Fibroblast of upper back skin (primary cell): Measurements from ENCODE around the gene TKFC.

Source experiments
- DNase-seq: peaks from one replicate; pipeline ENCODE4 v3.0.0-alpha.2; 2013

Gene TKFC, protein sequence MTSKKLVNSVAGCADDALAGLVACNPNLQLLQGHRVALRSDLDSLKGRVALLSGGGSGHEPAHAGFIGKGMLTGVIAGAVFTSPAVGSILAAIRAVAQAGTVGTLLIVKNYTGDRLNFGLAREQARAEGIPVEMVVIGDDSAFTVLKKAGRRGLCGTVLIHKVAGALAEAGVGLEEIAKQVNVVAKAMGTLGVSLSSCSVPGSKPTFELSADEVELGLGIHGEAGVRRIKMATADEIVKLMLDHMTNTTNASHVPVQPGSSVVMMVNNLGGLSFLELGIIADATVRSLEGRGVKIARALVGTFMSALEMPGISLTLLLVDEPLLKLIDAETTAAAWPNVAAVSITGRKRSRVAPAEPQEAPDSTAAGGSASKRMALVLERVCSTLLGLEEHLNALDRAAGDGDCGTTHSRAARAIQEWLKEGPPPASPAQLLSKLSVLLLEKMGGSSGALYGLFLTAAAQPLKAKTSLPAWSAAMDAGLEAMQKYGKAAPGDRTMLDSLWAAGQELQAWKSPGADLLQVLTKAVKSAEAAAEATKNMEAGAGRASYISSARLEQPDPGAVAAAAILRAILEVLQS

DNA sequence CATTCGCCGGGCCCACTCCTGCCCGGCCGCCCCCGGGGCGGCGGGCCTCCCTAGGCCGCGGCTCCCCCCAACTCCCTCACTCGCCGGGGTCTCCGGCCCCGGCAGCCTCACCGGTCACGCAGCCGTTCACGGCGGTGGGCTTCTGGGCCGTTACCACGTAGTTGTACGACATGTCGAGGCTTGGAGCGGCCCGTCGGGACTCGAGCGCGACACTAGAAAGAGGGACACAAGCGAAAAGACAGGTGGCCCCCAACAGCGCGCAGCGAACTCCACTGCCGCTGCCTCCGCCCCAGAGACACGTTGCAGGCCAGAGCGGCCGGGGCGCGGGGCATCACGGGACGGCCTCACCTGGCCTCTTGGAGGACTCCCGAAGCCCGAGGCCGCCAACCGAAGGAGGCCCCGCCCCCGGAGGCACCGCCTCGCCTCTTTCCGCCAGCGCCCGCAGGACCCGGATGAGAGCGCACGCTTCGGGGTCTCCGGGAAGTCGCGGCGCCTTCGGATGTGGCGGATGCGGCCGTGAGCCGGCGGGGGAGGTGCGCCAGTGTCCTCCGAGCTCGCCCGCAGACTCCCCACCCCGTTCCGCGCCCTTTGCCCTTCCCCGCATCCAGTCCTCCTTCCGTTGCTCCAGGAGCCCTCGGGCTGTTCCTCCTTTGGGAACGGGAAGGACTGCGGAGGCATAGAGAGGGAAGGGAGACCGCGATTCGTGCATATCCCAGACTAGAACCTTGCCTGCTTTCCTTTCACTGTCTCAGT lies at the start of gene TKFC, which contains the start of gene DDB1:
TKFC (plus strand) TSS at position 432 of the 753 bp plus-strand sequence. CDS start 1,501 bp downstream, outside the sequence.
DDB1 (minus strand) TSS at position 309 of the 753 bp plus-strand sequence; CDS start at position 172, 137 bp downstream.
- DNase-seq = peak; percentile 93

DNA sequence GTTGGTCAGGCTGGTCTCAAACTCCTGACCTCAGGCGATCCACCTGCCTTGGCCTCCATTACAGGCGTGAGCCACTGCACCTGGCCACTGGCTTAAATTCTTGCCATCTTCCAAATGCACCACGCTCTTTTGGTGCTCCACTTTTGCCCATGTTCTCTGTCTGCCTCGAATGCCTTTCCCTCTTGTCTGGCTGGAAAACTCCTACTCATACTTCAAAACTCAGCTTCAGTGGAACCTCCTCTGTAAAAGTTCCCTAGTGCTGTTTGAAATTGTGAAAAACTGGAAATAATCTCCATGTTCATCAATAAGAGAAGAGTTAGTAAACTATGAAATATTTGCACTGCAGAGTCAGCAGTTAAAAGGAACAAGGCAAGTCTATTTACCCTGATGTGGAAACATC lies 49.4 kb upstream of the TKFC start:
- no peak for DNase-seq

DNA sequence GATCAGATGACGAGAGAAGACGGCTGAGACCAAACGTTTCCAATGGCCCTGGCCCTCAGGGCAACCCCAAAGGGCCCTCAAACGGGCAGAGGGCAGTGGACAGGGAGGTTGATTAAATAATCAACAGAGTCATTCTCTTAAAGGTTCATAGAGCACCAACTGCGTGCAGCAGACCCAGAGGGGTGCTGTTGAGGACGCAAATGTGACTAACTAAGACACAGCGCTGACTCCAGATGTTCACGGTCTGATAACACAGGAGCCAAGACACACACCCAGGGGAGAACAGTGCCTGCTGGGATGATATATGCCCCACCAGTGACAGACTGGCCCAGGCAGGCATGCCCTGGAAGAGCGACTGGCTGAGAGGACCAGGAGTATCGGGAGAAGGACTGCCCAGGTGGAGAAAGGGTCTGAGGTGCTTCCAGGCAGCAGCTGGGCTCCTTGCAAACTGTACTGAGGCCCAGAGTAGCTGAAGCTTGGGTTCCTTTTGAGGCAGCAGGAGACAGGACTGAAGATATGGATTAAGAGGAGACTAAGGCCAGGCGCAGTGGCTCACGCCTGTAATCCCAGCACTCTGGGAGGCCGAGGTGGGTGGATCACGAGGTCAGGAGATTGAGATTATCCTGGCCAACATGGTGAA lies 45.6 kb upstream of the TKFC start:
- no peak for DNase-seq

DNA sequence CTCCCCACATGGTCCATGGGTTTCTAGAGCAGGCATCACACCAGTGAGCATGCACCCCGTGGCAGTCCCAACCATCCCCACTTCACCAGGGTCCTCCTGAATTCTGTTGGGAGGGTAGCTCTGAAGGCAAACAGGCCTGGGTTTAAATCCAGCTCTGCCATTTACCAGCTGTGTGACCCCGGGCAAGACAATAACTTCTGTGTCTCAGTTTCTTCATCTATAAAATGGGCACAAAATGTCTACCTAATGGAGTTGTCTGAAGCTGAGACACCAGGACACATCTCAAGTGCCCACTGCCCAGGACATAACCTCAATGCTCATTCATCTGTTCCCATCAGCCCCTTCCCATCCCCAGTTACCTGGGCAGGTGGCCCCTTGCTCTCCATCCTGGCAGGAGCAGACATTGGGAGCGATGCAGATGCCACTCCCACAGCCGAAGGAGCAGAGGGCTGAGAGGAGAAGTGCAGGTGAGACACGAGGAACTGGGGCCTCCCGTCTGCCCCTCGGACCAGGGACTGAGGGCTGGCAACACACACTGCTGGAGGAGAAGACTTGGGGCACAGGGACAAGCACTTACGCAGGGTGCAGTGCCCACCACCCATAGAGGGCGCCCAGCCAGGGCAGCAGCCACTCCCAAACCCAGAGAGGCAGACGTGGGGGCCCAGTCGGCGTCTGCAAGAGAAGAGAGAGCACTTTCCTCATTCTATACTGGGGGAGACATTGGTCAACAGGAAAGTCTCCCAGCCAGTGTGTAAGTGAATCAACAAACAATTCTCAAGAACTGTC lies 41.9 kb upstream of the TKFC start:
- DNase-seq = no peak

DNA sequence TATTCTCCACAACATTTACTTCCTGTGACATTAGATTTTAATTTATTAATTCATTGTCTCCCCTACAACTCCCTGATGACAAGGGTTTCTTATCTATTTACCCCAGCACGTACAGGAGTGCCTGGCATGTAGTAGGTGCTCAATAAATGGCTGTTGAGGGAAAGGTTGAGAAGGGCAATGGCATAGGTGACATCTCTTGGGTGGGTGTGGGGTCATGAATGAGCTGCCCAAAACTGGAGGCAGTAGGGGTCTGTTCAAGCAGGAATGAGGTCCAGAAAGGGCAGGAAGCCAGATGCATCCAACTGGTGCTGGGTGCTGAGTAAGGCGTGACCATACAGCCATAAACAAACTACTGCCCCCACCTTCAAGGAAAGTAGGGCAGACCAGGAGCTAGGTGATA lies 40.7 kb upstream of the TKFC start:
- no peak for DNase-seq

DNA sequence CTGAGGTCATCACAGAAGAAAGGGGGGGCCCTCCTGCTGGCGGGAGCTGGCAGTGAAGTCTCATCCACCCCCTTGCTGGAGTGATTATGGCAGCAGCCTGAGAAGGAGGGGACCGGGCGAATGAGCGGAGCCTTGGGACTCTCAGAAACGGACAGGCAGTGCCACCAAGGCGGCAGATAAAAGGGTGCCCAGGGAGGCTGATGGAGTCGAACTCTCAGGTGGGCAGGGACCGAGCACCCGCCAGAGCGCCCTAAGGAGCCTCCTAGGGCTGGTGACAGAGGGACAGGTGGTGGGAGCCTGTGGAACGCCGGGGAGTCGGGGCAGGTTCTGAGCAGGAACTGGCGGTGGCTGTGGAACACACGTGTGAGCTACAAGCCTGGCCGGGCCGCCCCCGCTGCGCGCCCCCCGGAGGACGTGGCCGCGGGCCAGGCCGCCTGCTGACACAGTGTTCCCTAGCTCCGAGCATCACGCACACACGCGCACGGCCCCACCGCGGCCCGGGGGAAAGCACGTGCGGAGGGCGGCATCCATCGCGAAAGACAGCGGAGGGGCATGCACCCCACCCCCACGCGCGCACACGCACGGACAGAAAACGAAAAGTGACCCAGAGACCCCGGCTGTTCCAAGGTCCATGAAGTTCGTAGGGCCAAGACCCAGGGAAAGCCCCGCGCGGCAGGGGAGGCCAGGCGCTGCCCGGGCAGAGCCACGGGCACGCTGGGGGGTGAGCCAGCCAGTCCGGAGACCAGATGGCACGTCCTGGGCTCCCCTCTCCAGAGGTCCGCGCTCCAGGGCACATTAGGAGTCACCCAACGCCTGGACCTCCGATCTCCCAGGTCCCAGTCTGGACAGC lies 38.9 kb upstream of the TKFC start:
- peak; percentile 41 for DNase-seq

DNA sequence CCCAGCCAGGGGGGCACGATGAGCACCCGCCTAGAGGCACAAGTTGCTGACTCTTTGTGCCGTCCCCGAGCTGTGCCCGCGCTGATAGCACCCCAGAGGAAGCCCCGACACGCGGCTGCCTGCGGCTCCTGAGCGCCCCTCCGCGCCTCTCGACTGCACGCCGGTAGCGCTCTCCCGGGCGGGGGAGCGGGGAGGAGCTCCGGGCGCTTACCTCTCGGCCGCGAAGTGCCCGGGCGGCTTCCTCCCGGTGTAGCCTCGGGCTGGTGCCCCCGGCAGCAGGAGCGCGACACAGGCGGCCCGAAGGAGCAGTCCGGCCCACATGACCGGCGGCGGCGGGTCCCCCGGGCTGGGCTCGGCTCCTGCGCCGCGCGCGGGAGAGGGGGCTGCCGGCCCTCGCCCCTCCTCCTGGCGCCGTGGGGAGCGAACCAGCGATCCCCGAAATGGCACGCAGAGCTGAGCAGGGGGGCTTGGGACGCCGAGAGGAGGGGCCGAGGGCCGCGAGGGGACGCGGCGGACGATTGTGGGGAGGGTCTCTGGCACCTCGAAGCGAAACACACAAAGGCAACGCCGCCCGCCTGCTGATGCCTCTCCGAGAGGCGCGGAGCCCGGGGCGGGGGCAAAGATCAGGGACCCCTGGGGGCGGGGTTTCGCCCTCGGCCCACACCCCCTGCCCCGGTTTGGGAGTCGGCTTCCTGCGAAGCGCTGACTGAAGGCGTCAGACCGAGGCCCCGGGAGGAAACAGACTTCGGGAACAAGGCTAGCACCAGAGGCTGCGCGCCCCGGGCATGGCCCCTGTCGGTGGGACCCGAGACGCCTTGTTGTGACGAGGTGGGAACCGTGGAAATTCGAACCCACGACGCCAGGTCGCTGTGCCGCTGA lies 38.1 kb upstream of the TKFC start, which contains the start of gene VWCE:
VWCE (minus strand) TSS at position 600 of the 879 bp plus-strand sequence; CDS start at position 321, 279 bp downstream.
- DNase-seq = peak; percentile 42

DNA sequence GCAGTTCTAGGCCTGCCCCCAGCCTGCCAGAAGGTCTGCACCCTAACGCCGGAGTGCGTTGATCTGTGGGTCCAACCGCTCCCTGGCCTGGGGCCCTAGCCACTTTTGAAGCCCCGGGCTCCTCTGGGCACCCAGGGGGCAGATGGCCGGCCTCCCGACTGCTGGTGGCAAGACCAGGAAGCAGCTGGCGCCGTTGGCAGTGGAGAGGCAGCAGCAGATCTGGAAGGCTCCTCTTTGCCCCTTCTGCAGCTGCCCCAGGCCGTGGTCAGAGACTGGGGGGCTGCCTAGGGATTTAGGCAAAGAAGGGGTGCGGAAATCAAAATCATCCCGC lies 37.5 kb upstream of the TKFC start:
- DNase-seq = no peak

DNA sequence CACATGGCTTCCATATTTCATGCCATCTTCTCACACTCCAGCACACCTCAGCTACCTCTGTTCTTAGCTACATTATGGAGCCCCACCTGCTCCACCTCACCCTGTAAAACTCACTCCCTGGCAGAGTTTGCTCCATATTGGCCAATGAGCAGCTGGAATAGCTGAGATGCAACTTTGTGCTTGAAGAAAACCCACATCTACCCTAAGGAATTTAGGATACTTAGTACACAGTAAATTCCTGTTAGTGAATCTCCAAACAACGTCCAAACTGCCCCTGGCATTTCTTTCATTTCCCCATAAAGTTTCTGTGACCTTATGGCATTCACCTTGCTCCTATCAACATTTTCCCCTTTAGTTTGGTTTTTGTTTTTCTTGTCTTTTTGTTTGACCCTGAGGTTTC lies 35.7 kb upstream of the TKFC start:
- DNase-seq = peak; percentile 54

DNA sequence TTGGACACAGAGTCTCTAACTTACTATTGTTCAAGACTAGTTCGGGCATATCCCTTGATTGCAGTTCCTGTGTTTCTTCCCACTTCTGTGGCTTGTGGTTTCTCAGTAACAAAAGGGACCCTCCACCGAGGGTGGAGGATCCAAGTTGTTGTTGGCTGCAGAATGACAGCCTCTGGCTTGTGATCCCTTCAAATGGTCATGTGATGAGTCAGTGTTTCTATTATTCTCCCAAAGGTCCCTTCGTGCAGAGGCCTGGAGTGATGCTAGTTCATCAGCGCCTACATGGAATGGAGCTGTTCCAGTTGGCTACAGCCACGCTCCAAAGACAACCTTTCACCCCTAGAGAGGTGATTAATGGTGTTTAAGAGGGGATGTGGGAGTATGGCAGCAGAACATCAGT lies 35.3 kb upstream of the TKFC start:
- DNase-seq = peak; percentile 95

DNA sequence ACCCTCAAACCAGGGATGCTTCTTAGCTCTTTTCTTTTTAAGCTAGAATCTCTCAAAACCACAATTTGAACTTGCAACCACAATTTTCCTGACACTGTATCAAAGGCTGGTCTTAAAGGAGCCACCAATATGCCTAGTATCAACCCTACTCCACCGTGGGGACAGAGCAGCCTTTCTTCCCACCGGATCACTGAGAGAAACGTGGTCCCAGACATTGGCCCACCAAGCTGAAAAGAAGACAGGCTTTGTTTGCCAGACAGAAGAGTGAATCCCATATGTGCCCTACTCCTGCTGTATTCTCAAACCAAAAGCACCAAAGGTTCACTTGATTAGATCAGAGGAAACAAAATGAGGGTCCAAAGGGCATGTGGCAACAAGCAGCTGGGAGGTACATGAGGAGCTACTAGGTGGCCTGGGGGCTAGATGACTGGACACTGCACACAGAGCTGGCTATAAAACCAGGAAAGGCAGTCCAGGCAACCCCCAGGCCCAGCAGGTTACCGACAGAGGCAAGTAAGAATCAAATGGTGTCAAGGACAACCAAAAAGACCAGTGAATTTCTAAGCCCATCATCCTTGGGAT lies 34.3 kb upstream of the TKFC start:
- no peak for DNase-seq

DNA sequence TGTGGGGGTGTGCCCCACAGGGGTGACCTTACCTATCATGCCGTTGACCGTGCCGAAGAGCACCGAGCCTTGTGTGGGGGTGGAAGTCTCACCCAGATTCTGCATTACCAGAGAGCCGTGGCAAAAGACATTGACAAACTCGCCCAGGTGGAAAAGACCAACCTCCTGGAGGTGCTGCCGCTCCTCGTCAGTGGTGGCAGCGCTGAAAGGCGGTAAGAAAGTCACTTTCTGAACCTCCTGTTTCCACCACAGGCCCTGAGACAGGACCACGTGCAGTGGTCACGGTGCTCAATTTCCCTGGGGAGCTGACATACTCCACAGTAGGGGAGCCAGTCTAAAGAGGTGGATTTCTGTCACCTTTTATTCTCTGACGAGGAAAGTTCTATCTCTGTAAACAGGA lies 30.5 kb upstream of the TKFC start:
- DNase-seq = no peak

DNA sequence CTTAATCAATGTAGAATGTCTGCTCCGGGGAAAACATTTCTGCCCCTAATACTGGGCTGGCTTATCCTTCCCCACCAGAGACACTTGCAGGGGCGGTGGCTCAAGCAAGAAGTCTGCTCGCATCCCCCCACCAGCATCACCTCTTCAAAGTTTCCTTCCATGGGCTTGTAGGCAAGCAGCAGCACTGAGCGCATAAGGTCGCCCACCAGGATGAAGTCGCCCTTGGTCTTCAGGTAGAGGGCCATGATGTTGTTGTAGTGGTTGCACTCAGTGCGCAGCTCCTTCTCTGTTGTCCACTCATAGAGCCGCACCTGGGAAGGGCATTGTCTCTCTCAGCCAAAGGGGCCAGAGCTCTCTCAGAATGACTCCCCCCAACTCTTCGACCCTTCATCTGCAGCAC lies 29.3 kb upstream of the TKFC start:
- no peak for DNase-seq

DNA sequence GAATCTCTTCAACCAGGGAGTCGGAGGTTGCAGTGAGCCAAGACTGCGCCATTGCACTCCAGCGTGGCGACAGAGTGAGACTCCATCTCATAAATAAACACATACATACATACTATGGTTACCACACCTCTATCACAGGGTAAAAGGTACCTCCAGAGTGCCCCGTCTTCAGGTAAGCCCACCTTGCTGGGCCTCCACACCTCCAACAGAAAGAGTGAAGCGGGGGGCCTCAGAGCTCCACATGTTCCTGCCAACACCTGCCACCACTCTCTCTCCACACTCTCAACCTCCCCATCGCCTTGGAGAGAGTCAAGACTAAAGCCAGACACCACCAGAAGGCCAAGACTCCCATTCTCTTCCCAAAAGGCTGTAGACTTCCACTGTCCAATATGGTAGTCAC lies 27.6 kb upstream of the TKFC start:
- no peak for DNase-seq

DNA sequence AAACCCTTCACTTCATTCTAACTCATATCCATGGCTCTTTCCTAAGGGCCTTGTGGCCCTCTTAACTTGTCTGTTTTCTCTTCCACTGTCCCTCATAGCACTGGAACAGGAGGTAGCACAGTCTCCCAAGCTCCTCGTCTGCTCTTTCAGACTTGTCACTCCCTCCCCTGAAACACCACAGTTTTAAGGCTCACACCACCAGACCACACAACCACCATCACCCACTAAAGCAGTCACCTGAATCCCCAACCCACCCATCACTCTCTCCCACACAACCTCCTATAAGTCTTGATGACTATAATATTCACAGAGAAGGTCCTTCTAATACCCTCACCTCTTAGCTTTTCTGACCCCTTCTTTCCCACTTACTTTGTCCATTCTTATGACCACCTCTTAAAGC lies 26.8 kb upstream of the TKFC start:
- DNase-seq = no peak

DNA sequence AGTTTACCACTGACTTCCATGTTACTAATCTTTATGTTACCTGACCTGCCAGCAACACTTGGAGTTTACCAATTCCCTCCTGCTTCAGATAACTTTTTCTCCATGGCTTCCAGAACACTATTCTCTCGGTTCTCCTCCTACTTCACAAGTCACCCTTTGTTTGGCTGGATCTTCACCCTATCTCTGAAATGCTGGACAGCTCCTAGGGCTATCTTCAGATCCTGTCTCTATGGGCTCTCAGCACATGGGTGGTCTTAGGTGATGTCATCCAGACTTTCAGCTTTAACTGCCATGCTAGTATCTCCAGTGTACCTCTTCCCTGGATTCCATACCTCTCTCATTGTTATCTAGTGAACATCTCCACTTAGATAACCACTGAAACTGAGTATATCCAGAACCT lies 25.7 kb upstream of the TKFC start:
- DNase-seq = no peak

DNA sequence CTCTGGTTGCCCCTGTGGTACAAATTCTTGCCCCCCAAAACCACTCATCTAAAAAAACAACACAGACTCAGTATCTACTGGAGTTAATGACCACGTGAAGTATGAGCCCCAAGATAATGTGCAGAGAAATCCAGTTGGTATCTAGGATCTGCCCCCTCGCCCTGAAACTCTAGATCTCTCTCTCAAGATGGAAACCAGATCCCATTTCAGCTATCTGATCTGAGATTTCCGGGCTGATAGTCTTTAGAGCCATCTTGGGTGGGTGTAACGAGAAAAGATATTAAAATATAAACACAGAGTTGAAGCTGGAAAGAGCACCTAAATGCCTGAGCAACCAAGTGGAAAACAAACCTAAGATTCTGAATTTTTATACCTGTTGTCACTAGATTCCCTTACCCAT lies 23.9 kb upstream of the TKFC start:
- DNase-seq = no peak

DNA sequence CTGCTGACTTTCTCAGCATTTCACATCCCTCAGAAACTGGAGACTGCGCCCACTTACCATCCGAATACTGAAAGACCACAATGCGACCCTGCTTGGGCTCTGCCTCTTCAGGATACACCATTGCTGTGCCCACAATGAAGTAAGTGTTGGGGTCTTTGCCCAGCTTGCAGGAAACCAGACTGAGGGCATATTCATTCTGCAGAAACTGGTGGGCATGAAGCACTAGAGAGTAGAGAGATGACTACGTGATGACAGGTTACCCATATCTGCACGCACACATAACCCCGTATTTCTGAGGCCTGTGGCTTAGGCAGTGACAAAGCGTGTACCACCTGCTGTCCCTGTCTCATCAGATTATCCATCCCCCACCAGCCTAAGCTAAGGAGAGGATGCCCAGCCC lies 23.3 kb upstream of the TKFC start:
- no peak for DNase-seq

DNA sequence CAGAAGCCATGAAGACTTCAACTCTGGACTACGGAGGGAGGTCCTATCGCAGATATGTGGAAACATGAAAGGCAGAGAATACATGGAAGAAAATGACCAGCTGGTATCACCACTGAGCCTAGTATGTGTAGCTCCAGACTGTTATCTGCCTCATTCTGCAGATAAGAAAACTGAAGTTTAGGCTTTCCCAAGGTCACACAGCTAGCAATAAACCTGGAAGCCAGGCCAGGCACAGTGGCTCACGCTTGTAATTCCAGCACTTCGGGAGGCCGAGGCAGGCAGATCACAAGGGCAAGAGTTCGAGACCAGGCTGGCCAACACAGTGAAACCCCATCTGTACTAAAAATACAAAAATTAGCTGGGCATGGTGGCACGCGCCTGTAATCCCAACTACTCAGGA lies 22.3 kb upstream of the TKFC start:
- no peak for DNase-seq

DNA sequence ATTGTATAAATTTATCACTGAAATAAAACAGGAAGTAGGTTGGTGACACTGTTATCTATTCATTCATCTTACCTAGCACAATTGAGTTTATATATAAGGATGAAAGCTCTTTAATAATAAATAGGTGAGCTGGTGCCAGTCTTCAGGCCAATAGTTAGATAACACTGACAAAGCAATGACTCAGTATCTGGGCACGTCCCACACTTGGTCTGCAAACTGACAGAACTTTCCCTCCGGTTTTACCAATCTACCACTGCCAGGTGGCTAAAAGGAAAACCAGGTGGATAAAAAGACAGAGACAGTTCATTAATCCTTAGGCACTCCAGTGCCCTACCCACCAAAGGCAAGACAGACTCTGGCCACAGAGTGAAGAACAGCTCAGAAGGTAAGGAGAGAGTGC lies 17.8 kb upstream of the TKFC start:
- no peak for DNase-seq
